GOT3 (cell line): ENCODE data around the gene RBM47.
"Not testable (repeated sequence)": the region's sequence is repeated elsewhere in the genome, so short reads cannot be mapped to it uniquely, and the experiment has no call there.

Experiments used
- DNase-seq: peaks from one replicate; lab custom pipeline; 2025; ENCODE audit warnings: mixed read lengths; lab: John Stamatoyannopoulos, UW

The RBM47 gene

DNA sequence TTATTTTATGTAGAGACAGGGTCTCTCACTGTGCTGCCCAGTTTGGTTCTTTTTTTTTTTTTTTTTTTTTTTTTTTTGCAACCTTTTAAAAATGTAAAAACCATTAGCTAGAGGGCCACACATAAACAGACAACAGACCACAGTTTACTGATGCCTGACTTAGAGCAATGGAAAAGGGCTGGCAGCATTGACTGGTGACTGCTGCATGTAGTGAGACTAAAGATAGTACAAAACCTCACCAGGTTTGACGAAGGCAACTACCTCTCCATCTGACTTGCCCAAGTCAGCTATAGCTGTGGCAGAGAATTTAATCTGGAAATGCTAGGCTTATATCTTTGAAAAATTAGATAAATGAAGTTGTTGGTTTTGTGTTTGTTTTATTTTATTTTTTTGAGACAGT lies 102.9 kb downstream of the RBM47 start:
- DNase-seq: no peak

DNA sequence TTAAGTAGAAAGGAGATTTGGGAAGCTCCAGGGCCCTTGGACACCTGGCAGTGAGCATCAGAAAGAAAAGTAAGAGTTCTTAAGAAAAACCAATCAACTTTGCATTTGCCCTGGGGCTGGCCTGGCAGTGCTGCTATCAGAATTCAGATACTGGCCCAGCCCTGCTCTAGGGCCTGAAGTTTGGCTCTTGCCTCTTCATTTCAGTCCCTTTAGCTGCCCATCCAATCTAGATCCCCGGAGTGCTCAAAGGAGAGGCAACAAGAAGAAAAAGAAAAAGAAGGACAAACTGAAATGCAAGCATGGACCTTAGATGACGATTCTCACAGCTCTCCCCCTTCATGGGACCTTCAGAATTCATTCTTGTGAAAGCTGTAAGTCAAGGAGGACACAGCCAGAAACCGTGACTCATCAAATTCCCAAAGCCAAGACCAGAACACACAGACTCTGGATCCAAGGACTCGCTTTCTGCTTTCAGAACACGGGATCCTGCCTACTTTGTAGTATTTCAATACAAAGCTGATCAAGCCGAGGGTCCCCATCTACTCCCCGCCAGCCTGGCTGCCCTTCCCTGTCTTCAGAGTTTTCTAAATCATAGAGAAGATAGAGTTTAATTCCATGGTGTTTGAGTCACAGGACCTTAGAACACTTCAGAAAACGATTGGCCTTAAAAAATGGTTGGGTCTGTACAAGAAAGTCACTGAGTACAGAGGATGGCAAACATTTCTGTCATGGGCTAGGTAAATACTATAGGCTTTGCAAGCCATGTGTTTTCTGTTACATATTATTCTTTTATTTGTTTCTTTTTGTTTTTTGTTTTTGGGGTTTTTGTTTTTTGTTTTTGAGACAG lies 103.7 kb downstream of the RBM47 start:
- no peak for DNase-seq

DNA sequence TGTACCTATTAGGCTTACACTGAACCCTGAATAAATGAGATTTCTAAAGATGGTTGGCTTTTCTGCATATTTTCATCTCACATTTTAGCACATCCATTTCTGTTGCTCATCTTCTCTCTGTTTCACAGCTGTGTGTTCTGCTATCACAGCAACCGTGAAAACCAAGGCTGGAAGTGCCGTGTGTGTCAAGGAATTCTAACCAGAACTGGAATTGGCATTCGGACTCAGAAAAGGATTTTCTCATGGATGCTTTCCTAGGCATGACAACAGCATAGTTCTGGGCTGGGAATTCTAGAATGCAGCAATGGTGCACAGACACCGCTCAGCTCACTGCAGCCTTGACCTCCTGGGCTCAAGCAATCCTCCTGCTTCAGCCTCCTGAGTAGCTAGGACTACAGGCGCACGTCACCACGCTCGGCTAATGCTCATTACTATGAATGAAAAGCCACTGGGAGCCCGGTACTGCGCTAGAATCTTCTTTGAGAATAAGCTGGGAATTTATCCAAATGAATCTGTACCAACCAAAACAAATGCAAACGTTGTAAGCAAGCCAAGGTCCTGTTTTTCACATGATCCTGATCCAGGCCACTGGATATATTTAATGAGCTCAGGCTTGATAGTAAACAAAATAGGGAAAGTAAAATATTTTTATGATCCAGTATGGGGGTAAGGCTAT lies 105.2 kb downstream of the RBM47 start:
- no peak for DNase-seq

DNA sequence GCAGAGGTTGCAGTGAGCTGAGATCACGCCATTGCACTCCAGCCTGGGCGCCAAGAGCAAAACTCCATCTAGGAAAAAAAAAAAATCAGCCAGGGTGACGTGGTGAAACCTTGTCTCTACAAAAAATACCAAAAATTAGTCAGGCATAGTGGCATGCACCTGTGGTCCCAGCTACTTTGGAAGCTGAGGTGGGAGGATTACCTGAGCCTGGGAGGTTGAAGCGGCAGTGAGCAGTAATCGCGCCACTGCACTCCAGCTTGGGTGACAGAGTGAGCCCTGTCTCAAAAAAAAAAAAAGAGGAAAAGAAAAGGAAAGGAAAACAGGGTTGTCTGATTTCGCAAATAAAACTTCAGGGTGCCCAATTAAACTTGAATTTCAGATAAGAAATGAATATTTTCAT lies 106.1 kb downstream of the RBM47 start:
- DNase-seq: no peak

DNA sequence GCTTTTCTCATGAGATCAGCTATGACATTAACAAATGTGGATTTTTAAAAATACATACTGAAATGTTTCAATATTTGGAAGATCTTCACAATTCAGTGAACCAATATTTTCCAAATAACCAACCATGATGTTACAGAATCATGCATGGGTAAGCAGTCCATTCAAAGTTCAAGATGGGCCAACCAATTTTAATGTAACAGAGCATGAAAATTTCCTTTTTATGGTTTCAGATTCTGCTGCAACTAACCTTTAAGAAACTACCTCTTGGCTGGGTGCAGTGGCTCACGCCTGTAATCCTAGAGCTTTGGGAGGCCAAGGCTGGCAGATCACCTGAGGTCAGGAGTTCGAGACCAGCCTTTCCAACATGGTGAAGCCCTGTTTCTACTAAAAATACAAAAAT lies 107.7 kb downstream of the RBM47 start:
- DNase-seq: no peak

DNA sequence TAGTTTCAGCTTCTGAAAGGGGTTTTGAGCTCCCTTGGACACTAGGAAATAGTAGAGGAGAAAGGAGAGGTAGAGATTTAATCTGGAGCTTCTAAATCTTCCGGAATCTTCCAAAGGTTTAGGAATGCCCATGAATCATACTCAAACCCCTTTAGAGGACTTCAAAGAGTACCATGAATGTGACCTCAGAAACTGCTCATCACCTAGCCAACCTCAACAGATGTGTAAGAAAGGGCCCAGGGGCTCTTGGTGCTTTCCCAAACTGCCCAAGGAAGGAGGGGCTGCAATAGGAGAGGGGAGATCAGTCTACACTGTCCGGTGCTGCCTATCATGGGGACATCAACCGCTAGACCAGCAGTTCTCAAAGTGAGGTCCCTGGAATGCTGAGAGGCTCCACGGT lies 109.1 kb downstream of the RBM47 start:
- no peak for DNase-seq

DNA sequence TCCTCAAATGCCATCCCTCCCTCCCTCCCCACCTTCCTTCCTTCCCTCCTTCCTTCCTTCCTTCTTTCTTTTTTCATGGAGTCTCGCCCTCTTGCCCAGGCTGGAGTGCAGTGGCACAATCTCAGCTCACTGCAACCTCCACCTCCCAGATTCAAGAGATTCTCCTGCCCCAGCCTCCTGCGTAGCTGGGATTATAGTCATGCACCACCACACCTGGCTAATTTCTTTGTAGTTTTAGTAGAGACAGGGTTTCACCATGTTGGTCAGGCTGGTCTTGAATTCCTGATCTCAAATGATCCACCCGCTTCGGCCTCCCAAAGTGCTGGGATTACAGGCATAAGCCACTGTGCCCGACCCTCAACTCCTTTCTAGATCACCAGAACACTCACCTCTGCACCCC lies 112.6 kb downstream of the RBM47 start:
- not testable (repeated sequence) for DNase-seq

DNA sequence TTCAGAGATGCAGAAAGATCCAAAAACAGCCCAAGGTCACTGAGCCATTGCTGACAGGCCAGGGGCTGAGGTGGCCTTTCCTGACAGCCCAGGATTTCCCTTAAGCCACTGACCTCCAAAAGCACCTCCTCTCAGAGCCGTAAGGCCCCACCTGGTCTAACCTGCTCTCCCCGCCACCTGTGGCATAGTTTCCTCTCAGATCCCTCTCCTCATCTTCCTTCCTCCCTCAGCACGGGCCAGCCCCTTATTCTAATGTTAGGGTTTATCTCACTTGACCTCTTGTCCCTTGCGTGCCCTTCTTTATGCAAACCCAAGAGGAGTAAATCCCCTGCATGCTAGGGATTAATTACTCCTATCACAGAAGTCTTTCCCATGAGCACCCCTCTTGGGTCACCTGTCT lies 113.0 kb downstream of the RBM47 start:
- no peak for DNase-seq

DNA sequence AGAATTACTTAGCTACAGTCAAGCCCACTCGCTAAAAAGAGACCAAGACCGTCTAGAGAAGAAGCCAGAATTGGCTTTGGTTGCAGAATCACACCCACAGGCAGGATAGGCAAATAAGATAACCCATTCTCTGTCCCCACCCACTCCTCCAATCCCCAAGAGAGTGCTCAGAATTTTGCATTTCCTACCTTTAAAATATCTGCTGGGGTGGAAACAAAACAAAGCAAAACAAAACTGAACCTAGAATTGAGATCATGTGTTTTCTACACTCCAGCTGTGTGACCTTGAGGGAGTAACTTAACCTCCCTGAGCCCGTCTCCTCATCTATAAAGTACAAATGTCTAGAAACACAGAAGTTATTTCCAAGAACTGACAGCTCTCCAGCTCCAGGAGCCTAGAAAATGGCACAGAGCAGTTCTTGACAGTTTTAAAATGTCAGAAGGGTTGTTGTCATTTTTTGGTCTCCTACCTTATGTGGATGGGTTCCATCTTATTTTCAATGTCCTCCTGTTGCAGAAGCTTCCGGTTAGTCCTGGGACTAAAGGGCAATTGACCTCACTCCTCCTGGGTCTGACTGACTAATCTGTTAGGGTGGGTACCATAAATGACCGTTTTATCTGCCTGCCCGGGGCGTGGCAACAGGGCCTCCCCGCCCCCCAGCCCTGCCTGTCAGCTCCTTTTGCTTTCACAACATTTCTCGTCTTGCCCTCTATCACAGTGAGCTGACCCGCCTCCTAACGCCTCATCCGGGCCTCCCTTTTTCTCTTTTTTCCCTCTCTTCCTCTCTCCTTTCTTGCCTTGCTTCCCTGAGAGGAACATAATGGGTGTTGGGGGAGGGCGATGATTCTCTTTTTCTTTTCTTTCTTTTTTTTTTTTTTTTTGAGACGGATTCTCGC lies 114.0 kb downstream of the RBM47 start:
- no peak for DNase-seq

DNA sequence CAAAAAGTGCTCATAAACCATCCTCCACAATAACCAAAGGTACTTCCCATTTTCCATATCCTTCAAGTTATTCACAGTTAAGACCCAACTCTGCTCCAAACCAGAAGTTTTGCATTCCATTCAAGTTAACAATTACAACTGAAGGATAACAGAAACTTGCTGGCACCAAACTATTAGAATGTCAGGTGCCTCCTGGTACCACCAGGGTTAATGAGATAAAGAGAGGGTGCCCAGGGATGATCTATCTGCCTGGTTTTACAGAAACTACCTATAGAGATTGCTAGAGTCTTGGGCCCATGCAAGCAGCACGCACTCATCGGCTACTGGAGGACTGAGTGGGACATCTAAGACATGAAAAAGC lies 114.6 kb downstream of the RBM47 start:
- DNase-seq: no peak

DNA sequence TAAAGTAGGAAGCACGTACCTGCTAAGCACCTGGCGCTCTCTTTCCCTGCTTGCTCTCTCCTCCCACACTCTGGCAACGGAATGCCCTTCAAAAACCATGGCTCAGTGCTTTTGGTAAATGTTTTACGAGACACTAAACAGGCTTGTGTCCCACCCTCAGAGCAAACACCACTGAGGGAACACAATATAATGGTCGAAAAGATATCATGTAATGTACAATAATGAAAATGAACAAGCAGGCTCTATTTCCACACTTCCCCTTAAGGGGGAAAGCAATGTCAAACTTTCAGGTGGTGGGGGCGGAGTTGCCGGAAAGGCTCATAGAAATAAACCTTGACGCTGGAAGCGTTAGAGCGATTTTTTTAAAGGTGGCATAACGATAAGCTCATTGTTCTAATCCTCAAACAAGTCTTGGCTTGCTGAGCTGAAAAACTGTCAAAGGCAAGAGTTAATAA lies 115.1 kb downstream of the RBM47 start:
- DNase-seq: no peak

DNA sequence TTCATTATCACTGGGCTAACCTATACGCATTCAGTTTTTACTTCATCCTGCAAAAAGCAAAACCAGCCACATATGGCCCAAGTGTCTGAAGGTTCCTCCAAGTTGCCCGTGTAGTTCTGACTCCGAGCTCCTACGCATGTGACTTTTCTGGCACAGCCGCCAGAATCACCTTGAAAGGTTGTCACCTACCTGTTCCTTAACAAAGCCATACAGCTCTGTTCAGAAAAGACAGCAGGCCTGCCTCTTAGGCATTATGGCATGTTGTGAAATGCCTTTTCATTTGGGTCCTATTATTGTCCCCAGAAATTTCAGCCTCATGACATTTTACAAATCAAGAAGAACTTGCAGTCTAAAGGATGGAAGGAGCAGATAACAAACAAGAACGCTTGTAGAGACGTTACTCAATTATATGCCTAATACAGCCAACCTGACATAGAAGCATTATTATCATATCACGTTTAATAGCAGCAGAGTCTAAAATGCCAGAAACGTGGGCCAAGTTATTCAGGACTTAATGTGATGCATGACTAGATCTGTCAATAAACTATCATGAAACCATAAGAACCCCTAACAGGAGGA lies 118.5 kb downstream of the RBM47 start:
- no peak for DNase-seq

DNA sequence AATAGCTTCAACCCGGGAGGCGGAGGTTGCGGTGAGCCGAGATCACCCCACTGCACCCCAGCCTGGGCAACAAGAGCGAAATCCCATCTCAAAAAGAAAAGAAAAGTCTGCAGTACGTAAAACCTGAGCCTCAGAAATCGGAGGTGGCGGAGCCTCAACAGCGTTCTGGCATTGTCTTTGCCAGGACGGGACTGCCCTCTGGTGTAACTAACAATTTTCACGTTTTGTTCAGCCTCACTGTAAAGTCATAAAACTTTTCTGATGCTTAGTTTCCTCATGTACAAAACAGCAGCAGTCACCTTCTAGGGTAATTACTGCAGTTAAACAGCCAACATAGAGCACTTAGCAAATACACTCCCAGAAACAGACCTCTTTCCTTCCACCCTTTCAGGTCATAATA lies 121.7 kb downstream of the RBM47 start:
- no peak for DNase-seq

DNA sequence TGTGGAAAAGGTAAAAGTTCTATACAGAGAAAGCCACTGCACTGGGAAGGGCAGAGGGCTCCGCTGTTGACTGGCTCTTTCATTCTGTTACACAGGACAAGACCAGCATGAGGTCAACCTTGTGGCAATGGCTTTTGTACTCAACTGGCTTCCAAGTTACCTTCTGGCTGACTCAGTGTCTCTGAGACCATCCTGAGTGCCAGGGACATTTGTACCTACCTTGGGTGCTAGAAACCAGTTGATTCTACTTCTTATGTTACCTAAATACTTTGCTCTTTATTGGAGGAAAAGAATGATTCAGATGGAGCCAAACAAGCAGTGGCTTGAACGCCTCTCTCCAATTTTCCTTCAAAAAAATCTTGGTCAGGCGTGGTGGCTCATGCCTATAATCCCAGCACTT lies 123.2 kb downstream of the RBM47 start:
- DNase-seq: no peak

DNA sequence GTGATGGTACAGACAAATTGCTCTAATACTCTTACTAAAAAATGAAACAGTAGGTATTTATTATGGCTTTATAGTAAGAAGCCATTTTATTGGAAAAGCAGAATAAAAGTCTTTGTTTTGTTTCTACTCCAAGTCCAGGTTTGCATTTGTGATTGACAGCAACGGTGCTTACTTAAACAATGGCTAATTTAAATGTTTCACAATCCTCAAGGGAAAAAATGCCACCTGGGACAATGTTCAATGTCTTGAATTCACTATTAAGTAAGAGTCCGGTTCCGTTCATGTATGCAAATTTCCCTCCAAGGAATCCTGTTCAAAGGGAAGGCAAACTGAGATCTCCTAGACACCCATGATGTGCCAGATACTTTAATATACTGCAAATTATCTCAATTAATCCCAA lies 123.6 kb downstream of the RBM47 start:
- no peak for DNase-seq

DNA sequence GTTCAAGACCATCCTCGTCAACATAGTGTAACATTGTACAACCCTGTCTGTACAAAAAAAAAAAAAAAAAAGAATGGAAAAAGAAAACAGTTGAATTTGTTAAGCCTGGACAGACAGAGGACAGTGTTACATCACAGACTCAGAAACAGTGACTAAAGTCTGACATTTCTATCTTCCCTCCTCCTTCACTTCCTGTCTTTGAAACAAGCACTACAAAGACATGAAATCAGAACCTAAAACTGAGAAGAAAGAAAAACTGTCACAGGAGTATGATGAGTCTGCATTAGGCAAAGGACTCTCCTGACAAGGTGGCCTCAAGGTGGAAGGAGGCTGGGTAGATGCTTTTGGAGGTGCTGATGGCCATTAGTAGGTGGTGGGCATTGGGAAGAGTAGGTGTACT lies 126.7 kb downstream of the RBM47 start:
- no peak for DNase-seq

DNA sequence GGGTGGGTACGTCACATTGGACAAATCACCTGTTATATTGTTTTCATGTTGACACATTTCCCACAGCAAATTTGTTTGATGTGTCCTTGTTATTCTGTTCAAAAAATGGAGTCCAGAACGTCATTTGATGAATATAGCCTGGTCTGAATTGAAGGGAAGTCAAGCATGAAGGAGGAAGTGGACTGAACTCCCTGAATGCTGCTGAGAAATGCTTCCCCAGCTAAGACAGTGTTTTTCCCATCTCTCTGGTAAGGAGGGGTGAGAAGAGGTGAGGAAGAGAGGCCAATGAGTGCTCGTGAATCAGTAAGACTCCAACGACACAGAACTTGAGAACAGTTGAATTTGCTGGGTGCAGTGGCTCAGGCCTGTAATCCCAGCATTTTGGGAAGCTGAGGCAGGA lies 127.4 kb downstream of the RBM47 start:
- no peak for DNase-seq

DNA sequence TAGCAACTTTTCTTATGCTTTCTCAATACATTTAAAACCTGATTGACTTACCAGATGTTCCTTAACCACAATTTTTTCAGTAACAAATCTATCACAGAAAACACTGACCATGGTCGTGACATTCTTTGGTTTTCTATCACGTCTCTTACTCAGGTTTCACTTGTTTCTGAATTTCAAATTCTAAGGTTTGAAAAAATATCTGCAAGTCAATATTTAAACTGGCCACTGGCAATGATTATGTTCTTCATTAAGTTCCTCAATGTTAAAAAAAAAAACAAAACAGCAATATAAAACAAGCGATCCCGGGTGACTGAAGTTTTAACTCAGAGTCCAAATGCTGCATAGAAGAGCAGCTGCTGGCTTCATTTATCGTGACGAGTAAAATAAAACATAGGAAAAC lies 128.9 kb downstream of the RBM47 start:
- DNase-seq: no peak

DNA sequence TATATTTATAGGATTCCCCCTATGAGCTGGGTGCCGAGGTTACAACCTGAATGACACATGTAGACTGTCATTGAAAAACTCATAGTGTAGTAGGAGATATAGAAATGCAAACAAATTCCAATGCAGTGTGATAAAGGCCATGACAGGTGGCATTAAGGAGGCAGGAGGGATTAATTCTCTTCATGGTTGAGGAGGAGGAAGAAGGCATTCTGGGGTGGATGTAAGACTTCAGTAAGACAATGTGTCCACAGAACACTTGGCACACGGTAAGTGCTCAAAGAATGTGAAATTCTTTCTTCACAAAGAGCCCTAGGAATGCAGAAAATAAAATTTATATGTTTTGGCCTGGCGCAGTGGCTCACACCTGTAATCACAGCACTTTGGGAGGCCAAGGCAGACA lies 136.5 kb downstream of the RBM47 start:
- no peak for DNase-seq

DNA sequence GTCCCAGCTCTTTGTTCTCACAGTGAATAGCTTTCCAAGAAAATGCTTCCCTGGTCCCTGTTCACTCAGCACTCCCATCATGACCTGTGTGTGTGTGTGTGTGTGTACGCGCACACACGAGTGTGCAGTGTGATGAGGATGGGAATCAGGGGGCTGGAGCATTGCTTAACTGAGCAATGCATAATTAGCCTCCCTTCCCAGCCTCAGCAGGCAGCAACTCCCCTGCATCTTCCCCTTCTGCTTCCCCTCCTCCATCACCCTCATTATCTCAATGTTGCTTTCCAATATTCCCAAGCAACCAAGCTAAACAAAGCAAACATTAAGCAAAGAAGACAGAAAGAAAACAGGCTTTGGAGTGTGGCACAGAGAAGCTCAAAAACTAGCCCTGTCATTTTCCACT lies 137.0 kb downstream of the RBM47 start:
- DNase-seq: no peak

DNA sequence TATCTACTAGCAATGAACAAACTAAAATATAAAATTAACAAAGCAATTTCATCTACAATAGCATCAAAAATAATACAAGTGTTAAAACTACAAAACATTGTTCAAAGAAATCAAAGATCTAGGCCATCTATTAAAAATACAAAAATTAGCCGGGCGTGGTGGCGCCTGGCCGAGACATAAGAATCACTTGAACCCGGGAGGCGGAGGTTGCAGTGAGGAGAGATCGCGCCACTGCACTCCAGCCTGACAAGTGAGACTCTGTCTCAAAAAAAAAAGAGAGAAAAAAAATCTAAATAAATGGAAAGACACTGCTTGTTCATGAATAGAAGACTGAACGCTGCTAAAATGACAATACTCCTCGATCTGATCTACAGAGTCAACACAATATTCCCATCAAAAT lies 139.2 kb downstream of the RBM47 start:
- no peak for DNase-seq

DNA sequence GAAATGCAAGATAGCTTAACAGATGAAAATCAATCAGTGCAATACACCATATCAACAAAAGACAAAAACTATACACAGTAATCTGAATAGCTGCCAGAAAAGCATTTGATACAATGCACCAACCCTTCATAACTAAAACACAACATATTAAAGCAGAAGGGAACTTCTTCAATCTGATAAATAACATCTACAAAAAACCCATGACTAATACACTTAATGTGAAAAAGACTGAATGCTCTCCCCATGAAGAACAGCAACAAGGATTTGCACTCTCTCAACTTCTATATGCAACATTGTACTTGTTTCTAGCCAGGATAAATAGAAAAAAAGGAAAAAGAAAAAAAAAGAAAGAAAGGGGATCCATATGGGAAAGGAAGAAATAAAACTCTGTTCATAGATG lies 139.7 kb downstream of the RBM47 start:
- no peak for DNase-seq
